Esophagus squamous epithelium (tissue), 5 donors: ENCODE data around the gene NR3C2. TPM values are rescaled to one million over a fixed set of nuclear protein-coding genes. Genes with fewer than 3 reads are reported as not detected.

ENCODE experiments used
- DNase-seq: peaks from one replicate; lab custom pipeline; 2025; lab: John Stamatoyannopoulos, UW
- H3K27ac ChIP-seq, 4 donors: fragments of 200-600 bp; sonication (generic); one replicate each; pipeline ENCODE4 v1.5.1; 2016 to 2019; ENCODE audit warnings: mild to moderate bottlenecking in 1 of 4
- H3K27me3 ChIP-seq, 4 donors: fragments of 200-600 bp; sonication (generic); 1 replicate in 3 of 4; 2 replicates in 1 of 4; pipeline versions ENCODE4 v1.5.1 to v1.6.0; 2017 to 2021; ENCODE audit warnings: antibody characterized with exemption in 1 of 4
- H3K36me3 ChIP-seq, 3 donors: fragments of 200-600 bp; sonication (generic); one replicate each; pipeline ENCODE4 v1.5.1; 2016 to 2019
- H3K4me1 ChIP-seq, 3 donors: fragments of 200-600 bp; sonication (generic); one replicate each; pipeline ENCODE4 v1.5.1; 2017 to 2019
- H3K4me3 ChIP-seq, 4 donors: fragments of 200-600 bp; sonication (generic); 1 replicate in 3 of 4; 2 replicates in 1 of 4; pipeline ENCODE4 v1.5.1; 2016 to 2019; ENCODE audit warnings: mild to moderate bottlenecking in 2 of 4, moderate library complexity in 1 of 4
- H3K9me3 ChIP-seq, 3 donors: fragments of 200-600 bp; sonication (generic); one replicate each; pipeline ENCODE4 v1.5.1; 2016 to 2019
- POLR2A ChIP-seq, 4 donors: fragments of 450-650 bp; IDR thresholded peaks; one replicate each; pipeline ENCODE4 v1.6.1; 2017; ENCODE audit warnings: antibody characterized with exemption in 4 of 4, mild to moderate bottlenecking in 4 of 4, moderate library complexity in 3 of 4
- WGBS, 2 donors: methylation state at CpG; one replicate each; pipeline ENCODE4 v1.1.5; 2018; 5-methylcytosine and 5-hydroxymethylcytosine counted together
- intact Hi-C: fragments of 100-400 bp; cut with DNase I; formaldehyde crosslinking; loops from one replicate; pipeline ENCODE4 v1.15.0; 2022
- total RNA-seq, 4 donors: library from RNA; depleted of rRNA; stranded (reverse); fragments of >200 nt; gene quantifications; one replicate each; pipeline ENCODE4 v1.1.0, GENCODE V29; 2016
- TF ChIP-seq, protein P1 (sequence below), 6 experiments: fragments of 450-650 bp in 4 of 6; fragments of 200-600 bp in 2 of 6; sonication (generic) in 2 of 6; IDR thresholded peaks; one replicate each; pipeline ENCODE4 v1.5.1; 2016 to 2019; ENCODE audit warnings: antibody characterized with exemption in 6 of 6, mild to moderate bottlenecking in 4 of 6, moderate library complexity in 4 of 6
- donor health status: DM: yes; HTN: yes; CAD: no.

NR3C2 gene
- total RNA-seq, 4 donors from 2014 or later: 1.2 to 5.3 (median 2.3) TPM

DNA sequence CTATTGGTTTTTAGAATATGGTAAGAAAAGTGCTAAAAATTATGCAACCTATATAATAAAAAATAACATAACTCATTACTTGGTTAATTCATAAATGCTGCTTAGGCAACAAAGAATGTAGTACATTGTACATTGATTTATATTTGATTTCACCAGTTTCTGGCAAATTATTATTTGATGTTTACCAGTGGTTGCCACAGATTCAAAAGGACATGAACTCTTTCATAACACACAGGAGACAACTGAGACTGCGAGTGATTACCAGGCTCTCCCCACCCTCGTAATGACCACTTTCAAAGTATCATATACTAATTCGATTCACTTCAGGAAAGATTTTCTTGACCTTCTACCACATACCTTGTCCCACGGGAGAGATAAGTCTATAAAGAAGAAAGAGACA, 158.5 kb downstream of the NR3C2 start:
- H3K4me3 ChIP-seq: no peak overlapping the region
- 77 to 84% methylated on average over 4 of the region's 4 CpGs for WGBS, 2 donors
- no peaks in the 10 kb centered on the region for H3K27me3 ChIP-seq
- no peak overlapping the region for H3K27ac ChIP-seq
- intact Hi-C loops: no loop called here
- no peak for TF ChIP-seq POLR2A (IDR thresholded peaks at IDR 0.05)
- TF ChIP-seq, protein P1, sequence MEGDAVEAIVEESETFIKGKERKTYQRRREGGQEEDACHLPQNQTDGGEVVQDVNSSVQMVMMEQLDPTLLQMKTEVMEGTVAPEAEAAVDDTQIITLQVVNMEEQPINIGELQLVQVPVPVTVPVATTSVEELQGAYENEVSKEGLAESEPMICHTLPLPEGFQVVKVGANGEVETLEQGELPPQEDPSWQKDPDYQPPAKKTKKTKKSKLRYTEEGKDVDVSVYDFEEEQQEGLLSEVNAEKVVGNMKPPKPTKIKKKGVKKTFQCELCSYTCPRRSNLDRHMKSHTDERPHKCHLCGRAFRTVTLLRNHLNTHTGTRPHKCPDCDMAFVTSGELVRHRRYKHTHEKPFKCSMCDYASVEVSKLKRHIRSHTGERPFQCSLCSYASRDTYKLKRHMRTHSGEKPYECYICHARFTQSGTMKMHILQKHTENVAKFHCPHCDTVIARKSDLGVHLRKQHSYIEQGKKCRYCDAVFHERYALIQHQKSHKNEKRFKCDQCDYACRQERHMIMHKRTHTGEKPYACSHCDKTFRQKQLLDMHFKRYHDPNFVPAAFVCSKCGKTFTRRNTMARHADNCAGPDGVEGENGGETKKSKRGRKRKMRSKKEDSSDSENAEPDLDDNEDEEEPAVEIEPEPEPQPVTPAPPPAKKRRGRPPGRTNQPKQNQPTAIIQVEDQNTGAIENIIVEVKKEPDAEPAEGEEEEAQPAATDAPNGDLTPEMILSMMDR (IDR thresholded peaks at IDR 0.05): no peak
- no peaks in the 10 kb centered on the region for H3K36me3 ChIP-seq
- no peaks in the 10 kb centered on the region for H3K9me3 ChIP-seq
- H3K4me1 ChIP-seq: peaks cover 0 to 6% (median 0%) of the 10 kb centered on the region in 3 donors
- DNase-seq: no peak

GRCh38 chr4:148278310-148278709, 163.9 kb downstream of the NR3C2 start:
- intact Hi-C loops: no loop called here
- no peak overlapping the region for H3K27ac ChIP-seq
- peaks cover 0 to 3% (median 0%) of the 10 kb centered on the region in 3 donors for H3K4me1 ChIP-seq
- H3K9me3 ChIP-seq: no peaks in the 10 kb centered on the region
- H3K27me3 ChIP-seq: no peaks in the 10 kb centered on the region
- H3K4me3 ChIP-seq: no peak overlapping the region
- DNase-seq: no peak
- no peaks in the 10 kb centered on the region for H3K36me3 ChIP-seq
- TF ChIP-seq, protein P1 (IDR thresholded peaks at IDR 0.05): no peak
- no peak for TF ChIP-seq POLR2A (IDR thresholded peaks at IDR 0.05)
- 92 to 95% methylated on average over 8 to 9 of the region's 9 CpGs for WGBS, 2 donors

- Histone ChIP-seq H3K4me1 (peaks cover 0 to 17% (median 0%) of the 10 kb centered on the region in 3 donors), H3K9me3 (no peaks in the 10 kb centered on the region), H3K27ac (no peak overlapping the region), H3K4me3 (no peak overlapping the region), H3K27me3 (no peaks in the 10 kb centered on the region), H3K36me3 (no peaks in the 10 kb centered on the region)
- TF ChIP-seq POLR2A (IDR thresholded peaks at IDR 0.05): no peak
- TF ChIP-seq, protein P1 (IDR thresholded peaks at IDR 0.05): no peak
- DNase-seq: no peak
- WGBS, 2 donors: 86 to 89% methylated on average over 4 of the region's 4 CpGs
- intact Hi-C loops: no loop called here
These were observed 166.9 kb downstream of the NR3C2 start for GRCh38 chr4:148275266-148275665.

- 33% methylated on average over 3 of the region's 3 CpGs for WGBS, 2 donors
- DNase-seq: no peak
- H3K9me3 ChIP-seq: no peaks in the 10 kb centered on the region
- H3K4me1 ChIP-seq: peaks cover 0 to 29% (median 0%) of the 10 kb centered on the region in 3 donors
- no peaks in the 10 kb centered on the region for H3K36me3 ChIP-seq
- H3K4me3 ChIP-seq: no peak overlapping the region
- H3K27ac ChIP-seq: no peak overlapping the region
- no peaks in the 10 kb centered on the region for H3K27me3 ChIP-seq
- no peak for TF ChIP-seq POLR2A (IDR thresholded peaks at IDR 0.05)
- TF ChIP-seq, protein P1 (IDR thresholded peaks at IDR 0.05): no peak
- intact Hi-C loops: no loop called here
These were observed 168.7 kb downstream of the NR3C2 start for GRCh38 chr4:148273501-148273986.

GRCh38 chr4:148271166-148271565, 171.0 kb downstream of the NR3C2 start:
- no peak for TF ChIP-seq POLR2A (IDR thresholded peaks at IDR 0.05)
- TF ChIP-seq, protein P1 (IDR thresholded peaks at IDR 0.05): no peak
- Histone ChIP-seq H3K27me3 (no peaks in the 10 kb centered on the region), H3K36me3 (no peaks in the 10 kb centered on the region), H3K9me3 (no peaks in the 10 kb centered on the region), H3K4me3 (no peak overlapping the region), H3K27ac (peak overlapping the region in 1 of 4 donors; percentile 9), H3K4me1 (peaks cover 0 to 31% (median 0%) of the 10 kb centered on the region in 3 donors)
- 73 to 75% methylated on average over 3 of the region's 3 CpGs for WGBS, 2 donors
- intact Hi-C loops: no loop called here
- DNase-seq: no peak
